DOHH2 (cell line): ENCODE data around the gene GPR65.

Experiments used
- H3F3A ChIP-seq: fragments of 200-600 bp; sonication (generic), shearing (Covaris generic); 2 replicates; pipeline ENCODE4 v1.6.0; 2016; ENCODE audit warnings: antibody characterized with exemption, mild to moderate bottlenecking; ENCODE audit not compliant: control insufficient read depth, insufficient read depth
- H3K27ac ChIP-seq: fragments of 200-600 bp; sonication (generic); 2 replicates; pipeline ENCODE4 v1.5.1; 2014; ENCODE audit warnings: low read depth, mild to moderate bottlenecking, low read length, moderate library complexity
- H3K27me3 ChIP-seq: fragments of 200-600 bp; sonication (generic); 2 replicates; pipeline ENCODE4 v1.6.1; 2014; ENCODE audit warnings: mild to moderate bottlenecking, low read length, mixed read lengths; ENCODE audit not compliant: control insufficient read depth
- H3K36me3 ChIP-seq: fragments of 200-600 bp; sonication (generic); 2 replicates; pipeline ENCODE4 v1.6.1; 2014; ENCODE audit warnings: mild to moderate bottlenecking, low read length, moderate library complexity, mixed read lengths; ENCODE audit not compliant: control insufficient read depth
- H3K4me1 ChIP-seq: fragments of 200-600 bp; sonication (generic); 2 replicates; pipeline ENCODE4 v1.6.1; 2014; ENCODE audit warnings: mild to moderate bottlenecking, low read length, mixed read lengths; ENCODE audit not compliant: control insufficient read depth
- H3K4me2 ChIP-seq: fragments of 200-600 bp; sonication (generic); 2 replicates; pipeline ENCODE4 v1.6.0; 2014; ENCODE audit warnings: mild to moderate bottlenecking, low read length, moderate library complexity
- H3K4me3 ChIP-seq: fragments of 200-600 bp; sonication (generic); 2 replicates; pipeline ENCODE4 v1.5.1; 2014; ENCODE audit warnings: mild to moderate bottlenecking, low read length, mixed read lengths
- H3K79me2 ChIP-seq: fragments of 200-600 bp; sonication (generic); 2 replicates; pipeline ENCODE4 v1.6.1; 2014; ENCODE audit warnings: mild to moderate bottlenecking, low read length, mixed read lengths; ENCODE audit not compliant: control insufficient read depth
- H3K9me2 ChIP-seq: fragments of 200-600 bp; sonication (generic); replicated peaks from 2 replicates; pipeline ENCODE4 v1.6.1; 2014; ENCODE audit warnings: mild to moderate bottlenecking, low read length, mixed read lengths; ENCODE audit not compliant: control insufficient read depth
- H3K9me3 ChIP-seq: fragments of 200-600 bp; sonication (generic); 2 replicates; pipeline ENCODE4 v1.6.1; 2014; ENCODE audit warnings: antibody characterized with exemption, low read length, mixed read lengths; ENCODE audit not compliant: control insufficient read depth, insufficient read depth
- H4K20me1 ChIP-seq: fragments of 200-600 bp; sonication (generic); 2 replicates; pipeline ENCODE4 v1.6.0; 2014; ENCODE audit warnings: low read depth, mild to moderate bottlenecking, antibody characterized with exemption, low read length, moderate library complexity; ENCODE audit not compliant: control insufficient read depth, insufficient read depth
- CTCF ChIP-seq: fragments of 200-600 bp; sonication (generic); IDR thresholded peaks from one replicate; pipeline ENCODE4 v1.5.1; 2014; ENCODE audit warnings: antibody characterized with exemption, mild to moderate bottlenecking, low read depth, low read length; ENCODE audit not compliant: poor library complexity, severe bottlenecking
- EZH2phosphoT487 ChIP-seq: fragments of 200-600 bp; sonication (generic); IDR thresholded peaks from 2 replicates; pipeline ENCODE4 v1.6.1; 2017; ENCODE audit warnings: borderline replicate concordance, mild to moderate bottlenecking, antibody characterized with exemption, low read length, moderate library complexity, mixed read lengths

Gene GPR65

GRCh38 chr14:87989956-87990299, 15.0 kb upstream of the GPR65 start:
- H3K36me3 ChIP-seq: no peaks in the 10 kb centered on the region
- H3K9me3 ChIP-seq: no peaks in the 10 kb centered on the region; the same call in 1 of the 2 replicates
- no peak for TF ChIP-seq EZH2phosphoT487
- no peak for TF ChIP-seq CTCF
- no peak overlapping the region for H3K27ac ChIP-seq
- no peaks in the 10 kb centered on the region for H4K20me1 ChIP-seq
- H3K27me3 ChIP-seq: no peaks in the 10 kb centered on the region
- peaks cover 6% of the 10 kb centered on the region; the same call in 1 of the 2 replicates for H3F3A ChIP-seq
- H3K4me3 ChIP-seq: no peak overlapping the region
- no peaks in the 10 kb centered on the region for H3K79me2 ChIP-seq
- H3K4me1 ChIP-seq: peaks cover 29% of the 10 kb centered on the region
- H3K9me2 ChIP-seq: no peaks in the 10 kb centered on the region
- H3K4me2 ChIP-seq: no peak overlapping the region

- TF ChIP-seq EZH2phosphoT487 (no peak), CTCF (no peak)
- H3K9me3 ChIP-seq: no peaks in the 10 kb centered on the region; the same call in 1 of the 2 replicates
- H3K36me3 ChIP-seq: no peaks in the 10 kb centered on the region
- H3K4me3 ChIP-seq: no peak overlapping the region
- H3K27me3 ChIP-seq: no peaks in the 10 kb centered on the region
- peaks cover 6% of the 10 kb centered on the region; the same call in 1 of the 2 replicates for H3F3A ChIP-seq
- H3K9me2 ChIP-seq: no peaks in the 10 kb centered on the region
- H3K27ac ChIP-seq: no peak overlapping the region
- no peaks in the 10 kb centered on the region for H3K79me2 ChIP-seq
- no peaks in the 10 kb centered on the region for H4K20me1 ChIP-seq
- H3K4me2 ChIP-seq: no peak overlapping the region
- H3K4me1 ChIP-seq: peaks cover 34% of the 10 kb centered on the region
Measured at GRCh38 chr14:87990682-87991081, 14.3 kb upstream of the GPR65 start.

GRCh38 chr14:87992346-87992717, 12.6 kb upstream of the GPR65 start:
- peak overlapping the region; percentile 74 for H3K4me3 ChIP-seq
- peaks cover 37% of the 10 kb centered on the region for H3K4me1 ChIP-seq

More at GRCh38 chr14:87992346-87992717, 12.6 kb upstream of the GPR65 start:
- Histone ChIP-seq H4K20me1 (no peaks in the 10 kb centered on the region), H3K27ac (0 out of 2 replicates have a peak overlapping the region, but pooled peaks have one; percentile 16), H3F3A (peaks cover 6% of the 10 kb centered on the region), H3K27me3 (no peaks in the 10 kb centered on the region), H3K79me2 (no peaks in the 10 kb centered on the region), H3K9me2 (no peaks in the 10 kb centered on the region), H3K36me3 (no peaks in the 10 kb centered on the region), H3K4me2 (peak overlapping the region; percentile 73), H3K9me3 (no peaks in the 10 kb centered on the region; the same call in 1 of the 2 replicates)
- TF ChIP-seq CTCF: no peak
- no peak for TF ChIP-seq EZH2phosphoT487
